ENCODE measurements around the gene INTS7. TPM values are rescaled to one million over a fixed set of nuclear protein-coding genes. Genes with fewer than 3 reads are reported as not detected.

Gene INTS7
- total and polyA plus RNA-seq, 9 of the 15 experiments (the other 6 are each of a cell fraction or from before 2014, with no cell fraction given): 27.3 to 68.4 (median 40.4) TPM

DNA sequence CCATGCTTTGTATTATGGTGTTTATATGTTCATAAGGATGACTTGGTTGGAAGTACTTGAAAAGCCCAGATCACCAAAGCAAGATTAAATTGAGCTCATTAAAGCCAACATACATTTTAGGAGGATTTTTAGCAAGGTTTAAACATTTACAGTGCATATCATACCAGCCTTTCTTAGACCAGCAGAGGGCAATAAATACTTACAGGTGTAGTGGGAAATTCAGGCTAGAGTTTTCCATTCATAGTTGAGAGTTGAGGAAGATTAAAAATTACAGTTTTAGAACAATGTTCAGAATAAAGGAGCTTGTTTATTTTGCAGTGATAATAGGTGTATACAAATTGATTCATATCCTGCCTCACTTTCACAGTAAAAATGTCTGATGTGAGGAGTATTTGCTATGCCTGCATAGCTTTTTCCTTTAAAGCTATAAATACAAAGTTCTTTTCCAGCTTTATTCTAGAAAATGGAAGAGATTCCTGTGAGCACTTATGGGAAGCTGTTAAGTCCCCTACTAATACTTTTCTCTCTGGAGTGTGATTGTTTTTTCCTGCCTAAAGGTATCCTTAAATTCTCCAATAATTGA lies 35.5 kb upstream of the INTS7 start (continued):
- no peak for TF ChIP-seq ESRRB (CRISPR knock-in tag; IDR thresholded peaks at IDR 0.05; ENCODE audit: borderline replicate concordance)

DNA sequence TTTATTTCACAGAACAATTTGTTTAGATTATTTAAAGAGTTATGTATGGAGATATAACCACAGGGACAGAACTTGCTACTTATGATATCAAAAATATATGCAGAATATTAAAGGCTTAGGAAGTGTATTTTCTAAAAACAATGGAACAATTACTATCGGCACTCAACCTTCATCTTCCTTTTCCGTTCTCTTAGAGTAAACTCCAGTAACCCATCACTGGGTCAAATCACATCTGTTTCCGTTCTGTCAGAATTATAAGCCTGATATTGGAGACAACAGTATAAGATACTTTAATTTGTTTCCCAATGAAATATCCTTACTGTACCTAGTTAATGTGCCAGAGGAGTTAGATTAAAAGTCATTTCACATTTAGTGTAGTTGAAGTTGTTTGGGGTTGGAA lies 32.4 kb upstream of the INTS7 start:
- in situ Hi-C loops (cut with MboI) (no loop called here), intact Hi-C loops (cut with micrococcal nuclease) (no loop called here)
- Histone ChIP-seq H3K9me1 (ENCODE audit: control insufficient read depth, insufficient read depth, low read length) (no peaks in the 10 kb centered on the region), H2AFZ (ENCODE audit: low read depth, low read length) (no peak overlapping the region), H4K20me1 (replicated peaks; ENCODE audit: control insufficient read depth, insufficient read depth, low read length) (no peaks in the 10 kb centered on the region), H3K79me2 (ENCODE audit: control insufficient read depth, insufficient read depth, low read length) (0 out of 3 replicates have a peak, but pooled peaks cover 3% of the 10 kb centered on the region), H3K4me1 (replicated peaks in 1 of 2; ENCODE audit: control insufficient read depth in 2 of 2, insufficient read depth in 2 of 2, low read length in 2 of 2) (no peaks in the 10 kb centered on the region), H3K36me3 (ENCODE audit: control insufficient read depth, insufficient read depth, low read length) (peaks cover 91% of the 10 kb centered on the region), H3K9ac (ENCODE audit: insufficient read depth in 1 of 2, low read depth in 2 of 2, low read length in 2 of 2) (no peak overlapping the region), H3K27ac (ENCODE audit: extremely low read depth, low read depth, low read length) (no peak overlapping the region), H3K4me3 (no peak overlapping the region), H3K4me2 (ENCODE audit: insufficient read depth, low read length) (no peak overlapping the region), H3K27me3 (ENCODE audit: control insufficient read depth in 2 of 2, insufficient read depth in 2 of 2, low read length in 2 of 2) (no peaks in the 10 kb centered on the region), H3K9me3 (replicated peaks; ENCODE audit: control insufficient read depth, insufficient read depth, low read depth, low read length) (no peaks in the 10 kb centered on the region)
- POLR2A ChIA-PET: no interaction called here
- FAIRE-seq (no peak), ATAC-seq (no peak), DNase-seq (ENCODE audit: extremely low read depth in 1 of 4, low spot score in 3 of 4) (no peak)
- CTCF ChIA-PET (ENCODE audit: low intra/inter-chr PET ratio): no interaction called here
- 96% methylated on average over 3 of the region's 3 CpGs for WGBS (ENCODE audit: insufficient coverage, low coverage, missing lambda C conversion rate)
- no TSS peak for BruUV-seq (replicated peaks)
- TF ChIP-seq ELF2 (CRISPR knock-in tag; IDR thresholded peaks at IDR 0.05): no peak
- no peak for TF ChIP-seq ZNF717 (CRISPR knock-in tag; IDR thresholded peaks at IDR 0.05)
- TF ChIP-seq RBM15 (IDR thresholded peaks at IDR 0.05; ENCODE audit: insufficient read depth, low read length): no peak
- TF ChIP-seq ZNF165 (CRISPR knock-in tag; IDR thresholded peaks at IDR 0.05; ENCODE audit: borderline replicate concordance): no peak
- TF ChIP-seq TGIF2 (CRISPR knock-in tag; IDR thresholded peaks at IDR 0.05): no peak
- TF ChIP-seq FOXP4 (CRISPR knock-in tag; IDR thresholded peaks at IDR 0.05; ENCODE audit: borderline replicate concordance): no peak
- no peak for TF ChIP-seq ZNF277 (CRISPR knock-in tag; IDR thresholded peaks at IDR 0.05; ENCODE audit: borderline replicate concordance)
- no peak for TF ChIP-seq ZBTB17 (CRISPR knock-in tag; IDR thresholded peaks at IDR 0.05)
- no peak for TF ChIP-seq HIVEP1 (CRISPR knock-in tag; IDR thresholded peaks at IDR 0.05)
- TF ChIP-seq ZNF23 (CRISPR knock-in tag; IDR thresholded peaks at IDR 0.05): no peak
- TF ChIP-seq HMG20A (CRISPR knock-in tag; conservative IDR thresholded peaks at IDR 0.05): no peak
- TF ChIP-seq, protein P1, sequence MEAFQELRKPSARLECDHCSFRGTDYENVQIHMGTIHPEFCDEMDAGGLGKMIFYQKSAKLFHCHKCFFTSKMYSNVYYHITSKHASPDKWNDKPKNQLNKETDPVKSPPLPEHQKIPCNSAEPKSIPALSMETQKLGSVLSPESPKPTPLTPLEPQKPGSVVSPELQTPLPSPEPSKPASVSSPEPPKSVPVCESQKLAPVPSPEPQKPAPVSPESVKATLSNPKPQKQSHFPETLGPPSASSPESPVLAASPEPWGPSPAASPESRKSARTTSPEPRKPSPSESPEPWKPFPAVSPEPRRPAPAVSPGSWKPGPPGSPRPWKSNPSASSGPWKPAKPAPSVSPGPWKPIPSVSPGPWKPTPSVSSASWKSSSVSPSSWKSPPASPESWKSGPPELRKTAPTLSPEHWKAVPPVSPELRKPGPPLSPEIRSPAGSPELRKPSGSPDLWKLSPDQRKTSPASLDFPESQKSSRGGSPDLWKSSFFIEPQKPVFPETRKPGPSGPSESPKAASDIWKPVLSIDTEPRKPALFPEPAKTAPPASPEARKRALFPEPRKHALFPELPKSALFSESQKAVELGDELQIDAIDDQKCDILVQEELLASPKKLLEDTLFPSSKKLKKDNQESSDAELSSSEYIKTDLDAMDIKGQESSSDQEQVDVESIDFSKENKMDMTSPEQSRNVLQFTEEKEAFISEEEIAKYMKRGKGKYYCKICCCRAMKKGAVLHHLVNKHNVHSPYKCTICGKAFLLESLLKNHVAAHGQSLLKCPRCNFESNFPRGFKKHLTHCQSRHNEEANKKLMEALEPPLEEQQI (IDR thresholded peaks at IDR 0.05): no peak

All from K562 (cell line).